MM.1S (cell line): ENCODE data around the gene JDP2.

Experiments used
- DNase-seq: peaks from one replicate; pipeline ENCODE4 v3.0.0-alpha.2; 2015
- H2AFZ ChIP-seq: fragments of 300-600 bp; sonication (generic); 2 replicates; pipeline ENCODE4 v1.6.0; 2016; ENCODE audit warnings: antibody characterized with exemption, low read length
- H3F3A ChIP-seq: fragments of 300-600 bp; sonication (generic); 2 replicates; pipeline ENCODE4 v1.6.1; 2016; ENCODE audit warnings: mild to moderate bottlenecking, antibody characterized with exemption, low read length, moderate library complexity, mixed read lengths; ENCODE audit not compliant: insufficient read depth
- H3K27ac ChIP-seq: fragments of 300-600 bp; sonication (generic); 2 replicates; pipeline ENCODE4 v1.5.1; 2016; ENCODE audit warnings: mild to moderate bottlenecking, low read length
- H3K27me3 ChIP-seq: fragments of 300-600 bp; sonication (generic); replicated peaks from 2 replicates; pipeline ENCODE4 v1.6.0; 2016; ENCODE audit warnings: low read length; ENCODE audit not compliant: insufficient read depth
- H3K36me3 ChIP-seq: fragments of 300-600 bp; sonication (generic); replicated peaks from 2 replicates; pipeline ENCODE4 v1.6.1; 2016; ENCODE audit warnings: mild to moderate bottlenecking, low read length, mixed read lengths; ENCODE audit not compliant: insufficient read depth
- H3K4me1 ChIP-seq: fragments of 300-600 bp; sonication (generic); 2 replicates; pipeline ENCODE4 v1.6.1; 2016; ENCODE audit warnings: low read length, mixed read lengths
- H3K4me2 ChIP-seq: fragments of 300-600 bp; sonication (generic); 2 replicates; pipeline ENCODE4 v1.6.0; 2016; ENCODE audit warnings: low read depth, low read length
- H3K4me3 ChIP-seq: fragments of 300-600 bp; sonication (generic); 2 replicates; pipeline ENCODE4 v1.5.1; 2016; ENCODE audit warnings: low read length, mixed read lengths
- H3K79me2 ChIP-seq: fragments of 300-600 bp; sonication (generic); 2 replicates; pipeline ENCODE4 v1.6.1; 2016; ENCODE audit warnings: mixed run types, low read length, mixed read lengths
- H3K9ac ChIP-seq: fragments of 300-600 bp; sonication (generic); 2 replicates; pipeline ENCODE4 v1.6.1; 2016; ENCODE audit warnings: low read length, mixed read lengths
- H3K9me2 ChIP-seq: fragments of 300-600 bp; sonication (generic); replicated peaks from 2 replicates; pipeline ENCODE4 v1.6.1; 2016; ENCODE audit warnings: mild to moderate bottlenecking, low read length, mixed read lengths; ENCODE audit not compliant: insufficient read depth
- H3K9me3 ChIP-seq: fragments of 300-600 bp; sonication (generic); replicated peaks from 2 replicates; pipeline ENCODE4 v1.6.1; 2016; ENCODE audit warnings: mild to moderate bottlenecking, low read length, mixed read lengths; ENCODE audit not compliant: insufficient read depth
- H4K20me1 ChIP-seq: fragments of 300-600 bp; sonication (generic); 2 replicates; pipeline ENCODE4 v1.6.1; 2016; ENCODE audit warnings: mild to moderate bottlenecking, low read length, moderate library complexity, mixed read lengths; ENCODE audit not compliant: insufficient read depth
- EZH2 ChIP-seq: fragments of 300-600 bp; sonication (generic); optimal IDR thresholded peaks from 2 replicates; pipeline ENCODE3; 2017; ENCODE audit warnings: low read depth, mild to moderate bottlenecking, antibody characterized with exemption, low read length, mixed read lengths
- EZH2phosphoT487 ChIP-seq: fragments of 300-600 bp; sonication (generic); IDR thresholded peaks from 2 replicates; pipeline ENCODE4 v1.6.1; 2018; ENCODE audit warnings: antibody characterized with exemption, low read length
- TF ChIP-seq, protein P1 (sequence below): fragments of 300-600 bp; sonication (generic); IDR thresholded peaks from 2 replicates; pipeline ENCODE4 v1.5.1; 2016; ENCODE audit warnings: antibody characterized with exemption, low read length, mixed read lengths

The JDP2 gene

GRCh38 chr14:75461303-75461702 is 33.5 kb downstream of the JDP2 start:
- Histone ChIP-seq H3K4me3 (no peak overlapping the region), H3K9ac (no peak overlapping the region), H3K9me2 (no peaks in the 10 kb centered on the region), H3K36me3 (no peaks in the 10 kb centered on the region), H3F3A (no peaks in the 10 kb centered on the region), H3K79me2 (no peaks in the 10 kb centered on the region), H4K20me1 (no peaks in the 10 kb centered on the region), H2AFZ (no peak overlapping the region), H3K4me1 (no peaks in the 10 kb centered on the region), H3K9me3 (no peaks in the 10 kb centered on the region), H3K4me2 (no peak overlapping the region), H3K27me3 (no peaks in the 10 kb centered on the region), H3K27ac (no peak overlapping the region)
- TF ChIP-seq EZH2 = no peak
- TF ChIP-seq, protein P1, sequence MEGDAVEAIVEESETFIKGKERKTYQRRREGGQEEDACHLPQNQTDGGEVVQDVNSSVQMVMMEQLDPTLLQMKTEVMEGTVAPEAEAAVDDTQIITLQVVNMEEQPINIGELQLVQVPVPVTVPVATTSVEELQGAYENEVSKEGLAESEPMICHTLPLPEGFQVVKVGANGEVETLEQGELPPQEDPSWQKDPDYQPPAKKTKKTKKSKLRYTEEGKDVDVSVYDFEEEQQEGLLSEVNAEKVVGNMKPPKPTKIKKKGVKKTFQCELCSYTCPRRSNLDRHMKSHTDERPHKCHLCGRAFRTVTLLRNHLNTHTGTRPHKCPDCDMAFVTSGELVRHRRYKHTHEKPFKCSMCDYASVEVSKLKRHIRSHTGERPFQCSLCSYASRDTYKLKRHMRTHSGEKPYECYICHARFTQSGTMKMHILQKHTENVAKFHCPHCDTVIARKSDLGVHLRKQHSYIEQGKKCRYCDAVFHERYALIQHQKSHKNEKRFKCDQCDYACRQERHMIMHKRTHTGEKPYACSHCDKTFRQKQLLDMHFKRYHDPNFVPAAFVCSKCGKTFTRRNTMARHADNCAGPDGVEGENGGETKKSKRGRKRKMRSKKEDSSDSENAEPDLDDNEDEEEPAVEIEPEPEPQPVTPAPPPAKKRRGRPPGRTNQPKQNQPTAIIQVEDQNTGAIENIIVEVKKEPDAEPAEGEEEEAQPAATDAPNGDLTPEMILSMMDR = no peak
- no peak for TF ChIP-seq EZH2phosphoT487
- no peak for DNase-seq

- Histone ChIP-seq H4K20me1 (no peaks in the 10 kb centered on the region), H3K4me2 (no peak overlapping the region), H3K4me1 (no peaks in the 10 kb centered on the region), H3K9me3 (no peaks in the 10 kb centered on the region), H2AFZ (no peak overlapping the region), H3K9me2 (no peaks in the 10 kb centered on the region), H3K4me3 (no peak overlapping the region), H3F3A (no peaks in the 10 kb centered on the region), H3K27me3 (no peaks in the 10 kb centered on the region), H3K9ac (no peak overlapping the region), H3K36me3 (no peaks in the 10 kb centered on the region), H3K79me2 (no peaks in the 10 kb centered on the region), H3K27ac (no peak overlapping the region)
- TF ChIP-seq EZH2 = no peak
- TF ChIP-seq EZH2phosphoT487 = no peak
- TF ChIP-seq, protein P1 = no peak
- DNase-seq = no peak
Measured at GRCh38 chr14:75461755-75462349, 34.0 kb downstream of the JDP2 start.

DNA sequence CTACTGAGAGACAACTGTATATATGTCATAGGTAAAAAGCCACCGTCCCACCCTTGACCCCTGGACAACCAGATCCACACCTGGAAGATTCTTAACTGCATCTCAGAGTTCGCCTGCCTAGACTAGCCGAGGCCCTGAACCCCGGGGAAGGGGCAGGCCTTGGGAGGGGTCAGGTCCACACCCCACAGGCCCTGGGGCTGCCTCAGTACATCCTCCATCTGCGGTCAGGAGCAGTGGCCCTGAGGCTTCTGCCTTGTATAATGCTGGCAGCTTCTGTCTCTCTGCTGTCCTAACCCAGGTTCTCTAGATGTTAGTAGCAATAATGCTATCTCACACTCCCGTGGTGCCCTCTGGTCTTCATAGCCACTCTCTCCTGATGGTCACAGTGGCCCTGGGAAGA is 36.8 kb downstream of the JDP2 start:
- H3K4me1 ChIP-seq = no peaks in the 10 kb centered on the region
- no peak overlapping the region for H3K27ac ChIP-seq
- H2AFZ ChIP-seq = no peak overlapping the region
- H3K4me2 ChIP-seq = no peak overlapping the region
- H3K9ac ChIP-seq = no peak overlapping the region
- H3K9me3 ChIP-seq = no peaks in the 10 kb centered on the region
- no peaks in the 10 kb centered on the region for H3K27me3 ChIP-seq
- H3K4me3 ChIP-seq = no peak overlapping the region
- no peaks in the 10 kb centered on the region for H3K9me2 ChIP-seq
- TF ChIP-seq, protein P1 = no peak
- TF ChIP-seq EZH2phosphoT487 = no peak
- TF ChIP-seq EZH2 = no peak
- H3K79me2 ChIP-seq = no peaks in the 10 kb centered on the region
- H4K20me1 ChIP-seq = no peaks in the 10 kb centered on the region
- DNase-seq = no peak
- H3K36me3 ChIP-seq = no peaks in the 10 kb centered on the region
- H3F3A ChIP-seq = no peaks in the 10 kb centered on the region
